GM19467 (cell line): ENCODE data around the gene ST6GAL1.
"Not testable (repeated sequence)": the region's sequence is repeated elsewhere in the genome, so short reads cannot be mapped to it uniquely, and the experiment has no call there.

Source experiments
- ATAC-seq: cut with Tn5 transposase; IDR thresholded peaks from one replicate; pipeline ENCODE4 v1.9.1; 2021; ENCODE audit warnings: mild to moderate bottlenecking, moderate library complexity; ENCODE audit not compliant: unreplicated experiment

The ST6GAL1 gene

DNA sequence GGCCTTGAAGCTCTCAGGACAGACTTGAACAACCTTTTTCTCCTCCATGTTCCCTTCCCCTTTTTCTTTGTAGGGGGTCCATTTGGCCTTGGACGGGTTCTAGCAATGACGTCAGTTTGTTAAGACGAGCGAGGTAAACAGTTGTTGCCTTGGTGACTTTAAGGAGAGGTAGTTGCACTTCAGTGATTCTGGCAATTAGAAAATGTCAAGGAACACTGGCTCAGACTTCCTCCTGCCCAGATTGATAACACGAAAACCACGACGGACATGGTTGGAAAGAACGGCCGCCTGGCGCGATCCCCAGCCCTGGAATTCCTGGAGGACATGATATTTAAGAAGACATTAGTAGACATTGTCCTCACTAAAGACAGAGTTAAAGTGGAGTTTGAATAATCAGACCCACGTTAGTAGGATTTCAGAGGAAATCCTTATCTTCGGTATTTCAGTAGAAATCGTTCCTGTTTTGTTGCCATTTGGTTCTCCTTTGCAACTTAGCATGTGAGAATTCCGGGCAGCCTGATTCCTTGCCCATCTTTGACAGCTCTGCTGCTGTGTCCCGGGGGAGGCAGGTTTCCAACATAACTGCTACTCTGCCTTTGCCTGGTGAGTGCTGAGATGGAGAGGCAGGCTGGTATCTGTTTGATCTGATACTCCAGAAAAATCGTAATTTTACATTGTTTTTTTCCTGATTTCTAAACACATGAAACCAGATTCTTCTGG is 87.3 kb downstream of the ST6GAL1 start:
- ATAC-seq, result no peak

DNA sequence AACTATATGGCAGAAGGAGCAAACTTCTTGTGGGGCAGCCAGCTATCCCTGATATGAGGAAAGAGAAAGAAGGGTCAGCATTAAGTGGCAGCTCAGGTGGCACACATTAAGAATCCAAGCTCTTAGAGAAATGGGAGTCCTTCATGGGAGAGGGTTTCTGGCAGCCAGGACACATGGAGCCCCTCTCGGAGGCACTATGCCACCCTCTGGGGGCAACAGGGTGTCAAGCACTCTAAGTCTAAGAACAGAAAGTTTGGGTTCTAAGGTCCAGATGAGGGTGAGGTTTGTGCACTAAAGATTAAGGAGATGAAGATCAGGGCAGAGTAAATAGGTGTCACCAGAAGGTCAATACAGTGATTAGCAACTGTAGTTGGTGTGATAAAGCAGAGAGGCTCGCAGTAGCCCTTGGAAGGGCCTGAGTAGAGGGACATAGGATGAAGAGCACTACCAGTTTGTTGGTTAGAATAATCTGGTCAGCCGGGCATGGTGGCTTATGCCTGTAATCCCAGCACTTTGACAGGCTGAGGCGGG is 89.3 kb downstream of the ST6GAL1 start:
- no peak for ATAC-seq

DNA sequence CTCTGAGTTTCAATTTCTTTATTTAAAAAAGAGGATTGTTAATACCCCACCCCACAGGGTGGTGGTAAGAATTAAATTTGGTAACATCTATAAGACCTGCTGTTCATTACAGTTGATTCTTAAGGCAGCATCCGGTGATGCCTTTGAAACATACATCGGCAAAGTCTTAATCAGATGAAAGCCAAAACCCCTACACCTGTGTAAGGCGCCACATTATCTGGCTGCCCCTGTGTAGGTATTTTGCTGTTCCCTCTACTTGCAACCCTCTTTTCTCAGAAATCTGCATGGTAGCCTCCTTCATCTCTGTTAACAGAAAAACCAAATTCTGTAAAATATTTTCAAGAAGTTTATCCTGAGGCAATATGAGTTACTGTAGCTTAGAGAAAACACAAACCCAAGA is 90.0 kb downstream of the ST6GAL1 start:
- no peak for ATAC-seq

DNA sequence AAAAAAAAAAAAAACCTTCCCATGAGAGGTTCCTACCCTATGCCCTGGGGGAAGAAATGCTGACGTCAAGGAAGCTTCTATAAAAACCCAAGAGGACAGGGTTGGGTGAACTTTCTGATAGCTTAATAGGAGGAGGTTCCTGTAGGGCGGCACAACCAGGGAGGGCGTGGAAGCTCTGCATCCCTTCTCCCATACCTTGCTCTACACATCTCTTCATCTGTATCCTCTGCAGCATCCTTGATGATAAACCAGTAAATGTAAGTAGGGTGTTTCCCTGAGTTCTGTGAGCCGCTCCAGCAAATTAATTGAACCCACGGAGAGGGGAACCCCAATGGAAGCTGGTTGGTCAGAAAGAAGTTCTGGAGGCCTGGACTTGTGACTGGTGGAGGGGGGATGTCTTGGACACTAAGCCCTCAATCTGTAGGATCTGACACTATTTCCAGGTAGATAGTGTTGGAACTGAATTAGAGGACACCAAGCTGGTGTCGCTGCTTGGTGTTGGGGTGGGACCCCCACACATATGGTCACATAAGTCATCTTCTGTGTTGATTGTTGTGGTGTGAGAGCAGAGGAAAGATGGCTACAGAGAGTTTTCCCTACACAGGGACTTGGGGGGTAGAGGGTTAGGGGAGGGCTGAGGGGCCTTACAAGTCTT is 91.5 kb downstream of the ST6GAL1 start:
- peak; percentile 38 for ATAC-seq

DNA sequence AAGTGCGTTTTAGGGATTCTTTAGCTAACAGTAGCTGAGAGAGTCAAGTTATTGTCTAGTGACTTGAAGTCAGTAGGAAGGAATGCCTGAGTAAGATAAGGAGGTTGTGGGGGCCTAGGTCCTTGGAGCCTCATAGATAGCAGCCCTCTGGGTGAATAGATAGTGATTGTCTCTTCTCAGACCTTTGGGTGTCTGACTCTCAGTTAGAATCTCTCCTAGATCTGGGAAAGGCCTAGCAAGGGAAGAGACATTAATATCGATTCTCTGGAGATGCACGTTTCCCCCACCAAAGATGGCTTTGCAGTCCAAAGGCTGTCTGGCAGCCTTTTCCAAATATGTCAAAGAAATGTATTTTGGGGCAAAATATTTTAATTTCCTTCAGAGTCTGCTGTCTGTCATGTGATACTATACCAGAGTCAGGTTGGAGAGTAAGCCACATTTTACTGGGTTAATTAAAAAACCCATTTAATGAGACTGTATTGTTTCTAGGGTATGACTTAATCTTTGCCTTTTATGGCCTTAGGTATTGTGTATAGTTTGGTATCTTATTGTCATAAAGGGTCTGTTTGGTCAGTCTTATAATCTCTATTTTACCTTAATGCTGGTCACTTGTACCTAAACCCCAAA is 92.2 kb downstream of the ST6GAL1 start:
- no peak for ATAC-seq

DNA sequence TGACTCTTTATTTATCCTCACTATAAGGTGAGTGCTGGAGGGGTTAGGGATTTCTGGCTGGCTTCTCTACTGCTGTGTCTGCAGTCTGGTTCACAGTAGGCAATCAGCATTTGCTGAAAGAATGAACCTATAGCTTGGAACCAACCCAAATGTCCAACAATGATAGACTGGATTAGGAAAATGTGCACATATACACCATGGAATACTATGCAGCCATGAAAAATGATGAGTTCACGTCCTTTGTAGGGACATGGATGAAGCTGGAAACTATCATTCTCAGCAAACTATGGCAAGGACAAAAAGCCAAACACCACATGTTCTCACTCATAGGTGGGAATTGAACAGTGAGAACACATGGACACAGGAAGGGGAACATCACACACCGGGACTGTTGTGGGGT is 93.0 kb downstream of the ST6GAL1 start:
- not testable (repeated sequence) for ATAC-seq

DNA sequence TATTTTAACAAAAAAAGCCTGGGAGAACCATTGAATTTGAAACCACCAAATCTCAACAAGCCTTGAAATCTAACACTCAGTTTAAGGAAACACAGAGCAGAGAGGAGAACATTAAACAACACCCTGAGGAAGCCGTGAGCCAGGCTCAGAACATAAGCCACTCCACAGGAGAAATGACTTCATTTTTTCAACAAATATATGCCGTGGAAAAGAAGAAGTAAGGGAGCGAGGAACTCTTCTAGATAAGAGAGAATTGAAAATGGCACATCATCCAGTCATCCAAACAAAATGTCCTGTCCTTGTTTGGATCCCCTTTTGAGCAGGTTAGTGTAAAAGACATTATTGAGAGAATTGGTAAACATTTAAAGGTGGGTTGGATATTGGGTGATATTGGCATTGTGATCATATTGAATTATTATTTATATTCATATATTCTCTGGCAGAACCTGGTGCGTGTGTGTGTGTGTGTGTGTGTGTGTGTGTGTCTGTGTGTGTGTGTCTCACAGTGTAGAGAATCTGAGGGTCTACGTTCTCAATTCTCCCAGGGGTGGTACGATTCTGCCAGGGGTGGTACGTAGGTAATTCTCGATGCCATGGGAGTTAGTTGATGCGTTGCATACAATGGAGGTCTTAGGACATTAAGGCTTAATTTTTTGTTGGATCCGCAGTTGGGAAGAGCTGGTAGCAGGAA is 94.4 kb downstream of the ST6GAL1 start:
- ATAC-seq, result no peak

DNA sequence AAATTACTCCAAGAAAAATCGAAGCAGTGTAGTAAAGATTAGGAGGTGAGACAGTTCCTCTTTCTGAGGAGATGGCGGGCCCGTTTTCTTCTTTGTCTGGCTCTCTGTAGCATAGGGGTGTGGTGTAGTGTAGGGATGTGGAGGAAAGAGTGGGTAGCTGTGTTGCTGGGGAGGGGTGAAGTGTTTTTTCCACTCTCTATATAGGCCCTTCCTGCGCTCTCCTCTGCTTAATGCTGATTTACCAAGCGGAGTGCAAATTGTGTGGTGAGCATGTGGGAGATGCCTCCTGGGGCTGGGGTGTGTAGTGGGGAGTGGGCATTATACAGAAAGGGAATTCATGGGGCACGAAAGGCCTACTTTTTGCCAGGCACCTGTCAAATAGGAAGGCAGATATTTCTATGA is 94.9 kb downstream of the ST6GAL1 start:
- peak; percentile 26 for ATAC-seq

DNA sequence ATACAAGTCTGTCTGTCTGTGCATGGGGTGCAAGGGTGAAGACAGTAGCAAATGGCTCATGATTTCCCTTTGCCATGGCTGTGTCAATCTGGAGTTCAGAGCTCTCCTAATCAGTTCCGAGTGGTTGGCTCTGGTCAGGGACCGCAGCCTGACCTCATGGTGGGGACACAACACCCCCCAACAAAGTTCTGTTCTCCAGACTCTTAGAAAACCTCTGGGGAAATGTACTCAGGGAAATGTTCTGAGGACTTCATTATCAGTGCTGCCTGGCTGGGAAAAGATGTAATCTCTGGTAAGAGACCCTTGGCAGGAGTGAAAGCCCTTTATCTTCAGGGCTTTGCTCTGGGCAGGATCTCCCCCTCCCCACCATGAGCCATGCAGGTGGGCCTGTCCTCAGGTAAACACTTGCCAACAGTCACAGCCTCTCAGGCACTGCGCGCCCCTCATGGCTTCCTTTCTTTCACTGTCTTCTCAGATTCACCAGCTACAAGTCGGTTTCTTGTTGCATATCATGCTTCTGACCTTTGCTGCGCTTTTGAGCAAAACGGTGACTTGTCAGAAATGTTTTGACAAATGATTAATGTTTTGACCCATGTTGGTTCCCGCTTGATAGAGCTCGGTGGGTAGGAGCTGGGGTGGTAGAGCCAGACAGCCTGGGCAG is 95.5 kb downstream of the ST6GAL1 start:
- ATAC-seq, result peak; percentile 27

DNA sequence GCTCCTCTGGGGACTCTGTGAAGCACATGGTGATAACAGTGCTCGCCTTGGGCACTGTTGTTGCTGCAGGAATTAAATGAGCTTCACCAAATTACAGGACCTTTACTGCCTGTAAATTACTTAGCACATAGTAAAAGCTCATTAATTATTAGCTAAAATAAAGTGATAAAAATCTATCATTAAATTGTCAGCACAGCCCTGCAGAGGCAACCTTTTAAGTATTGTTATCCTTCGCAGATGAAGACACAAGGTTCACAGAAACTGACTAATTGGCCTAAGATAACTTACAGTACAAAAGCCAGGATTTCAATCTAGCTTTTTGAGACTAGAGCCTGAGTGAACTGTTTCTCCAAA is 96.0 kb downstream of the ST6GAL1 start:
- no peak for ATAC-seq

DNA sequence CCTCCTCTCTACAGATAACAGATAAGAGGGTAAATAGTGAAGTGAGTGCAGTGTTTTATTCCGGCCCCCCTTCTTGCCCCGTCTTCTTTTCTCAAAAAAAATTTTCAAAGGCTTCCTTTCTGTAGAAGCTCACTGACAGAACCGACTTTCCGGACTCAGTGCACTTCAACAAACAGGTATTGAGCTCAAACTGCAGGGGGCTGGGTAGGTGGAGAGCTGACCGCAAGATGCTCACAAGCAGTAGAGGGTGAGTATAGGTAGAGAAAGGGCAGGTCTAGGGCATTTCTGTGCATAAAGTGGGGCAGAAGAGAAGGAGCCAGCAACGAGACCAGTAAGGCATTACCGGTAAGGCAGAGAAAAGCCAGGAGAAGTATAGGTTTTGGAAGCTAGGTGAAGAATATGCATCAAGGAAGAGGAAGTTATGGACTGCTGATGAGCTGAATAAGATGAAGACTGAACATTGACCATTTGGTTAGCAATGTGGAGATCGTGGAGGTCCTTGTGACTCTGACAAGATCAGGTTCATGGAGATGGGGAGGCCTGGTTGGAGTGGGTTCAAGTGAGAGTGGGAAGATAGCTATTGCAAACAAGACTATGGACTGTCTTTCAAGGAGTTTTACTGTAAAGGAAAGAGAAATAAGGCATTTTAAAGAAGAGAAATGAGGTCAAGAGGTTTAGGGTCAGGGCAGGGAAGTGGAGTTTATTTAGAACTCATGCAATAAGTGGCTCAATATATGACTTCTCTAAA is 97.4 kb downstream of the ST6GAL1 start:
- ATAC-seq, result no peak

DNA sequence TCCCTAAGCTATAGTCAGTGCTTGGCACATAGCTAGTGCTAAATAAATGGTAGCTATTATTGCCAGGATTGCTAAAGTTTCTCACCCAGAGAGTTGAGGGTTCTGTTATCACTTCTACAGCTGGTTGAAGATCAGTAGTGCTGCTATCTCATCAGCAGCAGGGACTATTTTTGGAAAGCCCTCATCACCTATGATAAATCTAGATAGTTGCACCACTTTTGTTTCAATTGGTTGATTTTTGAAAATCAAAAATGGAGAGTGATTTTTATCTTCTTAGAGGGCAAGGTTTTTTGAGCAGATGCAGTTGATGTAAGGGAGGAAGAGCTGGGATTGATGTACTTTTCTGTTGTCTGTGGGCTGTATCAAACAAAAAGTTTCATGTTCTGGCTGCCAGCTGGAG is 101.6 kb downstream of the ST6GAL1 start:
- ATAC-seq, result no peak

DNA sequence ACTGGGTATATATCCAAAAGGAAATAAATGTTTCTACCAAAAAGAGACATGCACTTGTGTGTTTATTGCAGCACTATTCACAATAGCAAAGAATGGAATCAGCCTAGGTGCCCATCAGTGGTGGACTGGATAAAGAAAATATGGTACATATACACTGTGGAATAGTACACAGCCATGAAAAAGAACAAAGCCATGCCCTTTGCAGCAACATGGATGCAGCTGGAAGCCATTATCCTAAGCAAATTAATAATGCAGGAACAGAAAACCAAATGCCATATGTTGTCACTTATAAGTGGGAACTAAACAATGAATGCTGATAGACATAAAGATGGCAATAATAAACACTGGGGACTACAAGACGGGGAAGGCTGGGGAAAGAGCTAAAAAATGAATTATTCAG is 106.1 kb downstream of the ST6GAL1 start:
- ATAC-seq, result no peak

DNA sequence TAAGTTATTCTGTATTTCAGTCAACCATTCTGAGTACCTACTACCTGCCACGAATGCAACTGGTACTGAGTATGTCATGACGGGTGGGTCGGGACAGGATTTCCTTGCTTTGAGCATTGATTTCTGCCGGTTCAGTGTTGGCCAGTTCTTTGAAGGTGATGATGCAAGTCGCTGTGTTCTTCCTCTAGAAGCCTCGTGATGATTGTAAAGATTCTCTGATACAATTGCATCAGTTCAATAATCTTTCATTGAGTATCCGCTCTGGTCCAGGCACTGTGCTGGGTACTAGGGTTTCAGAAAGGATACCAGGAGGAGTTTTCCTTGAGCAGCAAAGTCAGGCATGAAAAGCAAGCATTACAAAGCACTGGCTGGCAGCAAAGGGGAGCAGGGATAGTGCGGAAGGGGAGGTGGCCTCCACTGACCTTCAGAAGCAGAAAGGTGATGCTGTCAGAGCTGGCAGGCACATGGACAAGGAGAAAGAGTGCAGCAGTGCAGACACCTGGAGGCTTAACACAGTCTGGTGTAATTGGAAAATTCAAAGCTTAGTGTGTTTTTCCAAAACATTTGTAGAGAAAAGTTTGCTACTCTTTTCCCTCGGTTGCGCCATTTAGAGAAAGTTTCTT is 108.9 kb downstream of the ST6GAL1 start:
- no peak for ATAC-seq

DNA sequence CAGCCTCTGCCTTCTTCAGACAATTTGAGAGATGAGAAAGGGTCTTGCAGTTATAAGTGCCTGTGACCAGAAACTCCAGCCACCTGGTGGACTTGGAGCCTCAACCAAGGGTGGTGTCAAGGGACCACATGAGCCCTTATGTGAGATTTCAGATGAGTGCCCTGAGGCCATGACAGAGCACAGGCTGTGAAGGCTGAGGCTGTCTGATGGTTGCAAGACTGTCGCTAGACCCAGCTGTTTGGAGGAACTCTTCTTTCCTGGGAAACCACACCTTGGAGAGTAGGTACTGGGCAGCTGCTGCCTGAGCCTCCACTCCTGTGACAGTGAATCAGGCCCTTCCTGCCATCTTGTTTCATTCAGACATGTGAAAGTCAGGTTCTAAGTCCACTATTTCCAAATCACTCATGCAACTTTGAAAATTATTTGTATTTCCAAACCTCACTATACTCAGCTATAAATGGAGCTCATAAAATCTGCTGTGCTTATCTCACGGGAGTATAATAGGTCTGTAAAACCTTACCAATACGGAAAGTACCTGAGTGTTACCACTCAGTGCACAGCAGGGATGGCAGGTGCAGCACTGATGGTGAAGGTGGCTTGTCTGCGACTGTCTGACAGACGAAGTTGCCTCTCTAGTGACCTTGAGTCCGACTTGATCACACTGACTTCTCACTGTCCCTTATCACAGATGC is 109.5 kb downstream of the ST6GAL1 start:
- ATAC-seq, result no peak

DNA sequence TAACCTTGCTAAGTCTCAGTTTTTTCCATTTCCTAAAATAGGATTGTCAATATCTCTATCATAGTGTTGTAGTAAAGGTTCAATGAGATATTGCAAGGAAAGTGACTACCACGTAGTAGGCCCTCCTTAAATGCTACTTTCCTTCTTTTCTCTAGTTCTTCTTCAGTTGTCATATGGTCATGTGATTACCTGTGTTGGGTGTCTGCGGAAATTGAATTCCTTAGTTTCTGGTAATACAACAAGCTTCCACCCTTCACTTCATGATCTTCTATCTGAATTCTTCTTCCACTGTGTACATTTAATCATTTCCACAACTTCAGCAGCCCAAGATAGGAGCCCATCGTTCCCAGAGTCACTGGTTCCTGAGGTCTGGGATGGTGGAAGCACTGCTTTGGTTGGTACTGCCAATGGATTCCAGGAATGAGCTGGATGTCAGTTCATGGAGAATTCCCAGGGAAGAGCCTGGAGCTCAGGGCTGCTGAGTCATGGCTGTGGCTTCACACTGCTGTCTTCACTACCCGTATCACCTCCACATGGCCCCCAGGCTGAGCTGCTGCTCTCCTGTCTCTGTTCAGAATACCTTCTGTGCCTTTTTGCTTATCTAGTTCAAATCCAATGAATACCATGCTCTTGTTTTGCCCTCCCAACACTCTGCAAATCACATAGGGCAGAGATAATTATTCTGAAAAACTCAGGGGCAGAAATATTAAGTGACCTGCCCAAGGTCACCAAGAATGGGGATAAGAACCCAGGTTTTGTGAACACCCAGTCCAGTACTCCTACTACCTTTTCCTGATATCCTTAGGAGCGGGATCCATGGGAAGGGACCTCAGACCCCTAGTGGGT is 110.4 kb downstream of the ST6GAL1 start:
- ATAC-seq, result no peak

DNA sequence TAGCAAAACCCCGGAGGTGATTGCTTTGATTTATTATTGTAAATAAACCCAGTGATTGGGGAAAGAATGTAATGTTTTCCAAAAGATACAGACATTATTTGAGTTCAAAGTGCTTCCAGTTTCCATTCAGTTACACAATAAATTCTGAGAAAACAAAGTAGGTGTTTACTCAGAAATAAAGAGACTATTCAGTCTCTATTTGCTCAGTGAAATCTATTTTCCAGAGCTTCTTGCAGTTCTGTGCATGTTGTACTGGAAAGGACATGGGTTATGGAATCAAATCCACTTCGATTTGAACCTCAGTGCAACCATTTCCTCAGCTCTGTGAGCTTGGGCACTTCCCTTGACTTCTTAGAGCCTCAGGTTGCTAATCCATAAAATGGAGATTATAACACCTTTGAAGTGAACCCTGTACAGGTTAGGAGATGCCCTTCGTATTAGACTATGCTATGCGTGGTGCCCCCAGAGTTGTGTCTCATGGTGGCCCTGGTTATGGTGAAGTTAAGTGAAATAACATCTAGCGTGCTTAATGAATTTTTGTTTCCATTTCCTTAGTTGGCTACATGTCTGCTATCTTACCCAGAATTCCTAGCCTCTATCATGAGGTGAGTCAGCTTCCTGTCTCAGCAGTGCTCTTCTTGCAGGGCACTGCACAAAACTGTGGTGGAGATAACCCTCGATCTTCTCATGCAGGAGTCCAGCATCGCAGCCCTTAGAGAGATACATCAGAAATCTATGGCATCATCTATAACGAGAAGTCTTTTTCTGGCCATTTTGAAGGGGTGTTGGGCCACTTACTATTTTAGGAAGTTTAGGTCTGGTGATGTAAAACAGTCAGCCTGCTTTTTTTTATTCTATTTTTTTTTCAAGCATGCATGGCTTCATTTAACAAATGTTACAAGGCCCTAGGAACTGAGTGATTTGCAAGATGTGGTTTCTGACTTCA is 111.3 kb downstream of the ST6GAL1 start:
- ATAC-seq, result peak; percentile 45
